A549 (cell line): Measurements from ENCODE around the gene PIP5K1B. TPM values are rescaled to one million over a fixed set of nuclear protein-coding genes. Genes with fewer than 3 reads are reported as not detected.

Experiments
- ATAC-seq, 2 experiments: fragments of 200-7000 bp in 1 of 2; fragments of >200 bp in 1 of 2; cut with Nextera tagmentation in 1 of 2; cut with Tn5 transposase in 1 of 2; 3 replicates each; pipeline versions ENCODE4 v1.8.0 to v1.9.1; 2018 to 2020; ENCODE audit warnings: mild to moderate bottlenecking in 1 of 2, moderate library complexity in 1 of 2
- CTCF ChIA-PET: fragments of 300-600 bp; sonication (Branson Sonifier 250); formaldehyde crosslinking; extraction: SDS; loops from one replicate; lab custom pipeline; 2021; ENCODE audit warnings: antibody characterized with exemption, inconsistent platforms; lab: Yijun Ruan, JAX
- POLR2A ChIA-PET: fragments of 350-600 bp; formaldehyde crosslinking; extraction: SDS; loops from one replicate; lab custom pipeline; 2021; ENCODE audit warnings: antibody characterized with exemption, inconsistent platforms; lab: Yijun Ruan, JAX
- DNase-seq, 2 experiments: peaks; one replicate each; pipeline versions ENCODE4 v3.0.0 to v3.0.0-alpha.2; 2011 to 2016; ENCODE audit warnings: low read depth in 1 of 2, low spot score in 1 of 2
- FAIRE-seq: peaks from 2 replicates; lab custom pipeline; 2011; peaks lifted over from hg19 to GRCh38; lab: Jason Lieb, UNC
- H3K27ac ChIP-seq, 2 experiments: fragments of >200 bp; sonication (Bioruptor Twin); formaldehyde crosslinking; 3 replicates each; pipeline ENCODE4 v1.5.1; 2016 to 2017
- H3K4me1 ChIP-seq: fragments of >200 bp; sonication (Bioruptor Twin); formaldehyde crosslinking; 3 replicates; pipeline ENCODE4 v1.6.1; 2016
- H3K4me2 ChIP-seq: fragments of >200 bp; sonication (Bioruptor Twin); formaldehyde crosslinking; 3 replicates; pipeline ENCODE4 v1.6.1; 2016
- H3K4me3 ChIP-seq: fragments of >200 bp; sonication (Bioruptor Twin); formaldehyde crosslinking; 3 replicates; pipeline ENCODE4 v1.5.1; 2016
- H3K9me3 ChIP-seq: fragments of >200 bp; sonication (Bioruptor Twin); formaldehyde crosslinking; 3 replicates; pipeline ENCODE4 v1.6.1; 2016
- CBX2 ChIP-seq: fragments of 200-600 bp; sonication (generic); IDR thresholded peaks from 2 replicates; pipeline ENCODE4 v1.6.1; 2016; ENCODE audit warnings: low read depth, mild to moderate bottlenecking, borderline replicate concordance
- CEBPB ChIP-seq, 2 experiments: fragments of >200 bp in 1 of 2; sonication (Bioruptor Twin) in 1 of 2; formaldehyde crosslinking in 1 of 2; IDR thresholded peaks; 2 replicates each; pipeline ENCODE4 v1.6.1; 2012 to 2016
- CHD2 ChIP-seq: fragments of 150-350 bp; IDR thresholded peaks from 2 replicates; pipeline ENCODE4 v1.6.1; 2014; ENCODE audit warnings: low read length; ENCODE audit not compliant: partially characterized antibody
- EHF ChIP-seq: fragments of 250-450 bp; sonication (Bioruptor Pico); IDR thresholded peaks from 2 replicates; pipeline ENCODE4 v1.5.0; 2020; ENCODE audit warnings: mild to moderate bottlenecking
- EHMT2 ChIP-seq: fragments of 200-600 bp; sonication (generic); IDR thresholded peaks from 2 replicates; pipeline ENCODE4 v1.6.1; 2016; ENCODE audit warnings: antibody characterized with exemption, low read depth, mild to moderate bottlenecking, moderate library complexity
- EP300 ChIP-seq, 2 experiments: fragments of >200 bp; sonication (Bioruptor Twin); formaldehyde crosslinking; IDR thresholded peaks; 2 replicates in 1 of 2; 3 replicates in 1 of 2; pipeline ENCODE4 v1.6.1; 2016 to 2017
- FOSB ChIP-seq: fragments of 250-450 bp; sonication (Bioruptor Pico); IDR thresholded peaks from 2 replicates; pipeline ENCODE4 v1.5.0; 2020; ENCODE audit warnings: mild to moderate bottlenecking, moderate library complexity
- FOXS1 ChIP-seq: fragments of 250-450 bp; sonication (Bioruptor Pico); IDR thresholded peaks from 2 replicates; pipeline ENCODE4 v1.5.0; 2020; ENCODE audit warnings: mild to moderate bottlenecking, moderate library complexity
- HEYL ChIP-seq: fragments of 250-450 bp; sonication (Bioruptor Pico); IDR thresholded peaks from 2 replicates; pipeline ENCODE4 v1.8.0; 2021; ENCODE audit warnings: mild to moderate bottlenecking, moderate library complexity
- JUN ChIP-seq, 2 experiments: fragments of >200 bp; sonication (Bioruptor Twin); formaldehyde crosslinking; IDR thresholded peaks; 2 replicates in 1 of 2; 3 replicates in 1 of 2; pipeline ENCODE4 v1.6.1; 2016 to 2017
- KDM1A ChIP-seq: fragments of 200-600 bp; sonication (generic); IDR thresholded peaks from 2 replicates; pipeline ENCODE4 v1.6.1; 2016; ENCODE audit warnings: low read depth, mild to moderate bottlenecking
- MYC ChIP-seq: IDR thresholded peaks from 2 replicates; pipeline ENCODE4 v1.6.1; 2012; ENCODE audit warnings: mild to moderate bottlenecking, inconsistent platforms, low read length, improper control_type of control experiment, borderline replicate concordance
- NFE2L2 ChIP-seq: fragments of 150-350 bp; conservative IDR thresholded peaks from 2 replicates; pipeline ENCODE4 v1.6.1; 2014; ENCODE audit warnings: low read length
- PHF8 ChIP-seq: fragments of 200-600 bp; sonication (generic); IDR thresholded peaks from 2 replicates; pipeline ENCODE4 v1.6.1; 2016; ENCODE audit warnings: low read depth, mild to moderate bottlenecking, antibody characterized with exemption, moderate library complexity, borderline replicate concordance
- RAD21 ChIP-seq, 2 experiments: fragments of >200 bp in 1 of 2; sonication (Bioruptor Twin) in 1 of 2; formaldehyde crosslinking in 1 of 2; IDR thresholded peaks in 1 of 2; conservative IDR thresholded peaks in 1 of 2; 2 replicates in 1 of 2; 3 replicates in 1 of 2; pipeline ENCODE4 v1.6.1; 2012 to 2018; ENCODE audit warnings: inconsistent platforms in 1 of 2
- RCOR1 ChIP-seq: fragments of 150-350 bp; IDR thresholded peaks from 2 replicates; pipeline ENCODE4 v1.6.1; 2014; ENCODE audit warnings: antibody characterized with exemption, low read length, low read depth
- RNF2 ChIP-seq: fragments of 200-600 bp; sonication (generic); IDR thresholded peaks from 2 replicates; pipeline ENCODE4 v1.6.1; 2016; ENCODE audit warnings: low read depth, mild to moderate bottlenecking, antibody characterized with exemption, moderate library complexity, borderline replicate concordance
- SREBF2 ChIP-seq: fragments of 450-650 bp; IDR thresholded peaks from 2 replicates; pipeline ENCODE4 v1.6.1; 2014; ENCODE audit warnings: mild to moderate bottlenecking, moderate library complexity
- ZC3H11A ChIP-seq: fragments of 450-650 bp; IDR thresholded peaks from 2 replicates; pipeline ENCODE4 v1.6.1; 2014; ENCODE audit warnings: antibody characterized with exemption, mild to moderate bottlenecking
- ZNF302 ChIP-seq: fragments of 250-450 bp; sonication (Bioruptor Pico); IDR thresholded peaks from 2 replicates; pipeline ENCODE4 v1.9.0; 2021; ENCODE audit warnings: inconsistent platforms, mild to moderate bottlenecking, moderate library complexity
- ZSCAN20 ChIP-seq: fragments of 250-450 bp; sonication (Bioruptor Pico); IDR thresholded peaks from 2 replicates; pipeline ENCODE4 v1.8.0; 2022; ENCODE audit warnings: mild to moderate bottlenecking, moderate library complexity
- WGBS: methylation state at CpG from one replicate; pipeline ENCODE4 v1.1.6; 2017; ENCODE audit errors: missing lambda C conversion rate; 5-methylcytosine and 5-hydroxymethylcytosine counted together
- polyA plus RNA-seq, 4 experiments: library from polyadenylated mRNA; depleted of rRNA in 3 of 4; stranded (reverse); fragments of >200 nt; fragmentation: RNase III in 1 of 4; extraction: RNeasy Plus Mini Kit Qiagen cat#74134 plus additional on column Dnase treatment in 1 of 4; gene quantifications; 2 replicates in 3 of 4; 3 replicates in 1 of 4; pipeline ENCODE4 v1.2.3, GENCODE V29; 2011 to 2017
- TF ChIP-seq, protein P1 (sequence below): fragments of >200 bp; sonication (Bioruptor Twin); formaldehyde crosslinking; IDR thresholded peaks from 2 replicates; pipeline ENCODE4 v1.6.1; 2016
- TF ChIP-seq, protein P2 (sequence below): fragments of 150-350 bp; IDR thresholded peaks from 2 replicates; pipeline ENCODE4 v1.6.1; 2014; ENCODE audit warnings: low read depth, mild to moderate bottlenecking, low read length
- TF ChIP-seq, protein P3 (sequence below): fragments of >200 bp; sonication (Bioruptor Twin); formaldehyde crosslinking; IDR thresholded peaks from 3 replicates; pipeline ENCODE4 v1.6.1; 2016
- TF ChIP-seq, protein P4 (sequence below): IDR thresholded peaks from 2 replicates; pipeline ENCODE4 v1.6.1; 2012; ENCODE audit warnings: low read depth, borderline replicate concordance

Gene PIP5K1B
- polyA plus RNA-seq, 2 of the 4 experiments (the other 2 are of a cell fraction), result not detected

DNA sequence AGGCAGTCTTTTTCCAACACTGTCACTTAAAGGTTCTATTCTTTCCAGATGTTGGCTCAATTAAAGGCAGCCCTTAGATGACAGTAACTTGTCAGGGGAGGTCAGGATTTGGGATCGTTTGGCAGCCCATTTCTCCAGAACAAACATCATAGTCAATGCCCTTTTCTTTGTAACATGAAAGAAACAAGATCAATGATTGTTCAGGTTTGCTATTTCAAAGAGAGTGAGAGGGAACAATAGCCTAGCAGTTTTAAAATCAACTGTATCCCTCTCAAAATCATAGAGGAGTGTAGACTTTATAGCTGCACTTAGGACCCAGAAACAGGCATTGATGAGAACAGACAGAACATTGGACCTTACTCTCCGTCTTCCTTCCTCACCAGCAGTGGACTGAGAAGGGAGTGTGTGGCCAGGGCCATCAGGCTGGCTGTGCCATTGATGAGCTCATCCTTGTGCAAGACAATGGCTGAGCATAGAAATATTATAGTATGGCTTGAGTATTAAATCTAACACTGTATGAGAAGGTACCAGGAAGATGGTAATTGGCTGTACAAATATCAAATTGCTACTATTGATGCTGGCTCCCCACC, 130.0 kb downstream of the PIP5K1B start:
- POLR2A ChIA-PET, result no interaction called here
- Histone ChIP-seq H3K4me2 (no peak overlapping the region), H3K4me1 (no peaks in the 10 kb centered on the region), H3K9me3 (no peaks in the 10 kb centered on the region), H3K27ac (no peak overlapping the region), H3K4me3 (no peak overlapping the region)
- CTCF ChIA-PET, result interaction anchor here (0.6 kb wide), 1 partner anchor 250 kb away, joined by 3 read pairs; no protein-coding TSS in a partner anchor
- no peak for FAIRE-seq
- DNase-seq, result no peak
- no peak for ATAC-seq
- WGBS, result 4% methylated on average over 2 of the region's 2 CpGs
- no peak for TF ChIP-seq SREBF2
- no peak for TF ChIP-seq CBX2
- no peak for TF ChIP-seq EP300 (IDR thresholded peaks at IDR 0.05)
- TF ChIP-seq, all 56 proteins: peak for 0

DNA sequence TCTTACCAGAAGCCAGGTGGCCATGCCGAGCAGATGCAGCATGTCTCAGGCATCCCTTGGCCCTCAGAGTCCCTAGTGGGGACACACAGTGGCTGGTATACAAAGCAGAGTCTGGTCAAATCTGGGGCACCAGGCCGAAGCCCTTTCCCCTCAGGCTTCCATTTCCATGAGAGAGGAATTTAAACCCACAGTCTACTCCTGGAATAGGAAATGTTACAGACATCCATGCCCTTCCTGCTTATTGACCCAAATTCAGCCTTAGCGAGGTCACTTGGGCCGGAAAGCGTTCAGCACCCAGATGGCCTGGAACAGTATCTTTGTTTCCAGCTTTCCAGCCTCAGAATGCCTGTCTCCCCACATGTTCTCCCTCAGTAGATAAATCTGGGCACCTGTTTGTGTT, 131.7 kb downstream of the PIP5K1B start:
- no peaks in the 10 kb centered on the region for H3K4me1 ChIP-seq
- POLR2A ChIA-PET, result no interaction called here
- TF ChIP-seq PHF8 (no peak), EHF (CRISPR knock-in tag) (no peak)
- TF ChIP-seq, protein P1, sequence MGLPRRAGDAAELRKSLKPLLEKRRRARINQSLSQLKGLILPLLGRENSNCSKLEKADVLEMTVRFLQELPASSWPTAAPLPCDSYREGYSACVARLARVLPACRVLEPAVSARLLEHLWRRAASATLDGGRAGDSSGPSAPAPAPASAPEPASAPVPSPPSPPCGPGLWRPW, result no peak
- TF ChIP-seq, protein P2, sequence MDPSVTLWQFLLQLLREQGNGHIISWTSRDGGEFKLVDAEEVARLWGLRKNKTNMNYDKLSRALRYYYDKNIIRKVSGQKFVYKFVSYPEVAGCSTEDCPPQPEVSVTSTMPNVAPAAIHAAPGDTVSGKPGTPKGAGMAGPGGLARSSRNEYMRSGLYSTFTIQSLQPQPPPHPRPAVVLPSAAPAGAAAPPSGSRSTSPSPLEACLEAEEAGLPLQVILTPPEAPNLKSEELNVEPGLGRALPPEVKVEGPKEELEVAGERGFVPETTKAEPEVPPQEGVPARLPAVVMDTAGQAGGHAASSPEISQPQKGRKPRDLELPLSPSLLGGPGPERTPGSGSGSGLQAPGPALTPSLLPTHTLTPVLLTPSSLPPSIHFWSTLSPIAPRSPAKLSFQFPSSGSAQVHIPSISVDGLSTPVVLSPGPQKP, result no peak
- TF ChIP-seq, protein P3, sequence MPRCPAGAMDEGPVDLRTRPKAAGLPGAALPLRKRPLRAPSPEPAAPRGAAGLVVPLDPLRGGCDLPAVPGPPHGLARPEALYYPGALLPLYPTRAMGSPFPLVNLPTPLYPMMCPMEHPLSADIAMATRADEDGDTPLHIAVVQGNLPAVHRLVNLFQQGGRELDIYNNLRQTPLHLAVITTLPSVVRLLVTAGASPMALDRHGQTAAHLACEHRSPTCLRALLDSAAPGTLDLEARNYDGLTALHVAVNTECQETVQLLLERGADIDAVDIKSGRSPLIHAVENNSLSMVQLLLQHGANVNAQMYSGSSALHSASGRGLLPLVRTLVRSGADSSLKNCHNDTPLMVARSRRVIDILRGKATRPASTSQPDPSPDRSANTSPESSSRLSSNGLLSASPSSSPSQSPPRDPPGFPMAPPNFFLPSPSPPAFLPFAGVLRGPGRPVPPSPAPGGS, result no peak
- TF ChIP-seq, all 56 proteins: peak for 0
- no peaks in the 10 kb centered on the region for H3K9me3 ChIP-seq
- DNase-seq, result no peak
- CTCF ChIA-PET, result no interaction called here
- H3K4me3 ChIP-seq, result no peak overlapping the region
- 29% methylated on average over 5 of the region's 5 CpGs for WGBS
- ATAC-seq, result no peak
- H3K27ac ChIP-seq, result no peak overlapping the region
- no peak overlapping the region for H3K4me2 ChIP-seq
- no peak for FAIRE-seq

DNA sequence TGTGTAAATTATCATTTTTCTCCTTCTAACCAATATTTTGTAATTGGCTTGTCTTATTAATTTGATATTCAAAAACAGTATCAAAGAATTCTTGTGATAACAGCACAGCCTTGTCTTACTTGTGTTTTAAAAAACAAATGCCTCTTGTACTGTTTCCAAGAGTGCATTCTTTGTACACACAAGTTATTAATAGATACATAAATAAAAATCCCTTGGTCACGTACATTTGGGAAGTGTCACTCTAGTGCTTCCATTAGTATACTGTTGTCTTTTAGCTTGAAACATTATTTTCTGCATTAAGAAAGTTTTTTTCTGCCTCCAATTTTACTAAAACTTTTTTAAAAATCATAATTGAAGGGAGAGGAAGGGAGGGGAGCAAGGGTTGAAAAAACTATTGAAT, 133.2 kb downstream of the PIP5K1B start:
- WGBS, result 48% methylated on average over 1 of the region's 1 CpG
- Histone ChIP-seq H3K4me3 (no peak overlapping the region), H3K9me3 (no peaks in the 10 kb centered on the region), H3K4me2 (no peak overlapping the region)
- CTCF ChIA-PET, result no interaction called here
- DNase-seq, result no peak
- TF ChIP-seq RNF2 (no peak), RAD21 (conservative IDR thresholded peaks at IDR 0.05 in 1 of 2, IDR thresholded peaks at IDR 0.05 in 1 of 2) (no peak), HEYL (no peak), CEBPB (IDR thresholded peaks at IDR 0.05) (no peak)
- TF ChIP-seq, all 56 proteins: peak for 0
- Histone ChIP-seq H3K27ac (no peak overlapping the region), H3K4me1 (no peaks in the 10 kb centered on the region)
- ATAC-seq (no peak), FAIRE-seq (no peak)
- POLR2A ChIA-PET, result no interaction called here

DNA sequence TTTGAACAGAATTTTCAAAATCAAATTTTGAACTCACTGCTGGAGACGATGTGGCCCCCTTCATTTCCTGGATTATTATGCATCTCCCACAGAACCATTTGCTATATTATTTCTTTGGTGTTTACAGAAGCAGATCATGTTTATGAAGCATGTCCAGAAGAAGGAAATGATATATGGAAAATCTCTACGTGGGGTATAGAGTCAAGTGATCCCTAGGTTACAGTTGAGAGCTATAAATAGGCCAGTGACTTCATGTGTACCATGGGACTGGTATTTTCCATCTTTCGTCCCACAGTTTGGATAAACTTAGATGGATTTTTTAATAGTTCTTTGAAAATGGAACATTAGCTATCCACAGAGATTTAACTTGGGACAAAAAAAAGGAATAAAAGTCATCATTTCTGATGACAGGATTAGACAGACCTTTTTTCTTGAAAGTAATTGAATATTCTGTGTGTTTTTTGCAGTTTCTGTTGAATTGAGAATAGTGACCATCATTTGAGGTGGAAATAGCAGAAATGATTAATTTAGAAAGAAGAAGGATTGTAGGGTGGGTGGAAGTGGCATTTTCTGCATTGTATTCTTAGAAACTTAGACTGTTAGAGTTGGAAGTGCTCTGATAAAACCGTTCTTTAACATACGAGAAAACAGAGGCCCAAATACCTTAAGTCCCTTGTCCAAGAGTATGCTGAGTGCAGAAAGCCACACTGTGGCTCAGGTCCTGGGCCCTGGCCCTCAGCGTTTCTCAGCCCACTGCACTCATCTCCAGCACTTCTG, 136.4 kb downstream of the PIP5K1B start:
- no peak for FAIRE-seq
- POLR2A ChIA-PET, result no interaction called here
- CTCF ChIA-PET, result no interaction called here
- Histone ChIP-seq H3K4me2 (no peak overlapping the region), H3K27ac (no peak overlapping the region), H3K4me3 (no peak overlapping the region), H3K9me3 (no peaks in the 10 kb centered on the region), H3K4me1 (no peaks in the 10 kb centered on the region)
- 7% methylated on average over 6 of the region's 6 CpGs for WGBS
- no peak for DNase-seq
- no peak for ATAC-seq
- TF ChIP-seq MYC, result no peak
- no peak for TF ChIP-seq KDM1A
- no peak for TF ChIP-seq JUN (IDR thresholded peaks at IDR 0.05)
- TF ChIP-seq FOXS1 (CRISPR knock-in tag), result no peak
- TF ChIP-seq, protein P2, result no peak
- TF ChIP-seq, protein P4, sequence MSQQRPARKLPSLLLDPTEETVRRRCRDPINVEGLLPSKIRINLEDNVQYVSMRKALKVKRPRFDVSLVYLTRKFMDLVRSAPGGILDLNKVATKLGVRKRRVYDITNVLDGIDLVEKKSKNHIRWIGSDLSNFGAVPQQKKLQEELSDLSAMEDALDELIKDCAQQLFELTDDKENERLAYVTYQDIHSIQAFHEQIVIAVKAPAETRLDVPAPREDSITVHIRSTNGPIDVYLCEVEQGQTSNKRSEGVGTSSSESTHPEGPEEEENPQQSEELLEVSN, result no peak
- no peak for TF ChIP-seq RCOR1
- TF ChIP-seq ZNF302, result no peak
- TF ChIP-seq ZC3H11A, result no peak
- no peak for TF ChIP-seq ZSCAN20 (CRISPR knock-in tag)
- TF ChIP-seq FOSB (CRISPR knock-in tag), result no peak
- TF ChIP-seq EHMT2, result no peak
- TF ChIP-seq NFE2L2, result no peak
- no peak for TF ChIP-seq CHD2
